Tibial nerve (tissue), 3 donors: ENCODE measurements around the gene HIF1A.

Experiments used
- POLR2A ChIP-seq, 2 donors: fragments of 450-650 bp; IDR thresholded peaks; one replicate each; pipeline ENCODE4 v1.6.1; 2017; ENCODE audit warnings: antibody characterized with exemption in 2 of 2, mild to moderate bottlenecking in 2 of 2, moderate library complexity in 2 of 2
- TF ChIP-seq, protein P1 (sequence below), 5 experiments: fragments of 200-600 bp in 3 of 5; fragments of 450-650 bp in 2 of 5; sonication (generic) in 3 of 5; IDR thresholded peaks; one replicate each; pipeline ENCODE4 v1.5.1; 2016 to 2019; ENCODE audit warnings: antibody characterized with exemption in 5 of 5, mild to moderate bottlenecking in 3 of 5, moderate library complexity in 2 of 5

DNA sequence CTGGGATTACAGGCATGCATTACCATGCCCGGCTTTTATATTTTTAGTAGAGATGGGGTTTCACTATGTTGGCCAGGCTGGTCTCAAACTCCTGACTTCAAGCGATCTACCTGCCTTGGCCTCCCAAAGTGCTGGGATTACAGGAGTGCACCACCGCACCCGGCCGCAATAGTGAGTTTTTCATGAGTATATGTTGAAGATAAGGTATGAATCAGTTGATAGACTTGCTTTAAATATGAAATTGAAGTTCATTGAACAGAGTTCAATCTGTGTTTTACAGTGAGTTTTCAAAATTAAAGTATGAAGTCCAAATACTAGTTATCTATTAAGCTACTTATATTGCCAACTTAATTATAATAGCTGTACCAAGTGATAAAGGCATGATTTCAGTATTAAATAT lies 102.0 kb downstream of the HIF1A start:
- TF ChIP-seq, protein P1, sequence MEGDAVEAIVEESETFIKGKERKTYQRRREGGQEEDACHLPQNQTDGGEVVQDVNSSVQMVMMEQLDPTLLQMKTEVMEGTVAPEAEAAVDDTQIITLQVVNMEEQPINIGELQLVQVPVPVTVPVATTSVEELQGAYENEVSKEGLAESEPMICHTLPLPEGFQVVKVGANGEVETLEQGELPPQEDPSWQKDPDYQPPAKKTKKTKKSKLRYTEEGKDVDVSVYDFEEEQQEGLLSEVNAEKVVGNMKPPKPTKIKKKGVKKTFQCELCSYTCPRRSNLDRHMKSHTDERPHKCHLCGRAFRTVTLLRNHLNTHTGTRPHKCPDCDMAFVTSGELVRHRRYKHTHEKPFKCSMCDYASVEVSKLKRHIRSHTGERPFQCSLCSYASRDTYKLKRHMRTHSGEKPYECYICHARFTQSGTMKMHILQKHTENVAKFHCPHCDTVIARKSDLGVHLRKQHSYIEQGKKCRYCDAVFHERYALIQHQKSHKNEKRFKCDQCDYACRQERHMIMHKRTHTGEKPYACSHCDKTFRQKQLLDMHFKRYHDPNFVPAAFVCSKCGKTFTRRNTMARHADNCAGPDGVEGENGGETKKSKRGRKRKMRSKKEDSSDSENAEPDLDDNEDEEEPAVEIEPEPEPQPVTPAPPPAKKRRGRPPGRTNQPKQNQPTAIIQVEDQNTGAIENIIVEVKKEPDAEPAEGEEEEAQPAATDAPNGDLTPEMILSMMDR (IDR thresholded peaks at IDR 0.05), result no peak
- no peak for TF ChIP-seq POLR2A (IDR thresholded peaks at IDR 0.05)
